Endothelial cell of umbilical vein (primary cell): ENCODE results near the gene SIVA1. TPM values are rescaled to one million over a fixed set of nuclear protein-coding genes. Genes with fewer than 3 reads are reported as not detected.

Source experiments
- BruUV-seq: library from RNA; stranded (reverse); fragments of 400-500 nt; replicated peaks from 2 replicates; lab custom pipeline; 2021; lab: Mats Ljungman, UMichigan
- CTCF ChIA-PET: fragments of 300-600, 350-600 bp; sonication (Branson Sonifier 250); formaldehyde crosslinking; loops from one replicate; lab custom pipeline; 2021; ENCODE audit warnings: antibody characterized with exemption, inconsistent platforms; lab: Charles Lee
- POLR2A ChIA-PET: fragments of 300-600, 350-600 bp; sonication (Branson Sonifier 250); formaldehyde crosslinking; loops from one replicate; lab custom pipeline; 2021; ENCODE audit warnings: antibody characterized with exemption, inconsistent platforms; lab: Charles Lee
- DNase-seq: peaks from one replicate; pipeline ENCODE4 v3.0.0-alpha.2; 2011; ENCODE audit warnings: low read depth, low spot score
- FAIRE-seq: peaks from 2 replicates; lab custom pipeline; 2011; peaks lifted over from hg19 to GRCh38; lab: Jason Lieb, UNC
- H2AFZ ChIP-seq: 2 replicates; pipeline ENCODE4 v1.6.0; 2012; ENCODE audit warnings: low read depth, low read length, control low read depth, inconsistent platforms
- H3K27ac ChIP-seq: 2 replicates; pipeline ENCODE4 v1.5.1; 2011; ENCODE audit warnings: low read depth, mild to moderate bottlenecking, control low read depth, low read length, moderate library complexity; ENCODE audit not compliant: insufficient read depth
- H3K27me3 ChIP-seq, 2 experiments: 2 replicates each; pipeline versions ENCODE4 v1.6.0 to v1.6.1; 2011; ENCODE audit warnings: low read length in 2 of 2, mixed read lengths in 1 of 2; ENCODE audit not compliant: control insufficient read depth in 2 of 2, insufficient read depth in 2 of 2
- H3K36me3 ChIP-seq, 2 experiments: 2 replicates in 1 of 2; 3 replicates in 1 of 2; pipeline ENCODE4 v1.5.1; 2011; ENCODE audit warnings: low read length in 2 of 2, mild to moderate bottlenecking in 1 of 2, moderate library complexity in 1 of 2; ENCODE audit not compliant: control insufficient read depth in 2 of 2, insufficient read depth in 2 of 2; ENCODE audit errors: extremely low read depth in 1 of 2
- H3K4me1 ChIP-seq: 3 replicates; pipeline ENCODE4 v1.5.1; 2011; ENCODE audit warnings: mild to moderate bottlenecking, low read length; ENCODE audit not compliant: control insufficient read depth, insufficient read depth; ENCODE audit errors: extremely low read depth
- H3K4me2 ChIP-seq: 2 replicates; pipeline ENCODE4 v1.6.1; 2011; ENCODE audit warnings: low read length, control low read depth, mixed read lengths; ENCODE audit not compliant: insufficient read depth
- H3K4me3 ChIP-seq, 3 experiments: fragments of 200-600 bp in 1 of 3; sonication (generic), shearing (Covaris generic) in 1 of 3; replicated peaks in 1 of 3; 2 replicates each; pipeline ENCODE4 v1.5.1; 2011 to 2016; ENCODE audit warnings: control low read depth in 3 of 3, low read length in 3 of 3, mild to moderate bottlenecking in 2 of 3, inconsistent platforms in 1 of 3, low read depth in 1 of 3, moderate library complexity in 1 of 3; ENCODE audit not compliant: insufficient read depth in 1 of 3
- H3K79me2 ChIP-seq: 2 replicates; pipeline ENCODE4 v1.6.0; 2012; ENCODE audit warnings: low read length, inconsistent platforms; ENCODE audit not compliant: control insufficient read depth, insufficient read depth
- H3K9ac ChIP-seq: replicated peaks from 2 replicates; pipeline ENCODE3; 2011; ENCODE audit warnings: low read length, control low read depth; ENCODE audit not compliant: insufficient read depth; ENCODE audit errors: extremely low read depth
- H3K9me1 ChIP-seq: replicated peaks from 3 replicates; pipeline ENCODE4 v1.6.0; 2011; ENCODE audit warnings: mild to moderate bottlenecking, low read length; ENCODE audit not compliant: control insufficient read depth, insufficient read depth; ENCODE audit errors: extremely low read depth
- H3K9me3 ChIP-seq: replicated peaks from 2 replicates; pipeline ENCODE4 v1.5.1; 2012; ENCODE audit warnings: low read length, inconsistent platforms; ENCODE audit not compliant: control insufficient read depth, insufficient read depth
- H4K20me1 ChIP-seq: replicated peaks from 2 replicates; pipeline ENCODE3; 2011; ENCODE audit warnings: mild to moderate bottlenecking, low read length; ENCODE audit not compliant: control insufficient read depth, insufficient read depth; ENCODE audit errors: extremely low read depth
- EZH2 ChIP-seq: IDR thresholded peaks from 2 replicates; pipeline ENCODE4 v1.6.1; 2012; ENCODE audit warnings: borderline replicate concordance, low read depth, mild to moderate bottlenecking, moderate library complexity, low read length, inconsistent platforms; ENCODE audit not compliant: severe bottlenecking
- FOS ChIP-seq: IDR thresholded peaks from 2 replicates; pipeline ENCODE4 v1.6.1; 2011; ENCODE audit warnings: mild to moderate bottlenecking, low read length, moderate library complexity, borderline replicate concordance; ENCODE audit not compliant: insufficient read depth
- GATA2 ChIP-seq: IDR thresholded peaks from 2 replicates; pipeline ENCODE4 v1.7.0; 2011; ENCODE audit warnings: low read depth, mild to moderate bottlenecking, moderate library complexity, mixed read lengths, low read length; ENCODE audit not compliant: insufficient read length, insufficient read depth
- JUN ChIP-seq: IDR thresholded peaks from 2 replicates; pipeline ENCODE4 v1.6.1; 2011; ENCODE audit warnings: borderline replicate concordance, low read depth; ENCODE audit not compliant: insufficient read length, insufficient read depth
- MYC ChIP-seq: IDR thresholded peaks from one replicate; pipeline ENCODE4 v1.6.1; 2011; ENCODE audit warnings: mild to moderate bottlenecking, low read depth, low read length
- POLR2A ChIP-seq: IDR thresholded peaks from 2 replicates; pipeline ENCODE4 v1.6.1; 2012; ENCODE audit warnings: low read depth, mild to moderate bottlenecking, control low read depth, low read length
- POLR2AphosphoS5 ChIP-seq: IDR thresholded peaks from 2 replicates; pipeline ENCODE4 v1.6.1; 2012; ENCODE audit warnings: low read depth, mild to moderate bottlenecking, control low read depth, low read length, moderate library complexity; ENCODE audit not compliant: insufficient read depth
- dilution Hi-C: fragments of 300-500 bp; cut with MboI; formaldehyde crosslinking; loops from one replicate; pipeline ENCODE4 v1.15.0; 2019; ENCODE audit warnings: low sequenced_read_pairs; ENCODE audit not compliant: extremely low pct_ligation_motif_present
- intact Hi-C: fragments of 100-400 bp; cut with micrococcal nuclease; formaldehyde crosslinking; loops from one replicate; pipeline ENCODE4 v1.10.0; 2022
- polyA plus RNA-seq, 4 experiments: library from polyadenylated mRNA; depleted of rRNA in 3 of 4; stranded (reverse) in 3 of 4; unstranded in 1 of 4; fragments of >200 nt; gene quantifications; 2 replicates each; pipeline versions ENCODE4 v1.2.1 to v1.2.3, GENCODE V29; 2011 to 2012; ENCODE audit warnings: missing spikeins in 1 of 4
- total RNA-seq: library from RNA; stranded (reverse); gene quantifications from 2 replicates; pipeline ENCODE4 v1.2.3, GENCODE V29; 2021
- TF ChIP-seq, protein P1 (sequence below), 2 donors: IDR thresholded peaks; 1 replicate in 1 of 2; 2 replicates in 1 of 2; pipeline ENCODE4 v1.5.1; 2011; ENCODE audit warnings: low read length in 2 of 2, mild to moderate bottlenecking in 2 of 2, moderate library complexity in 2 of 2, control low read depth in 1 of 2, inconsistent platforms in 1 of 2, low read depth in 1 of 2; ENCODE audit not compliant: insufficient read depth in 1 of 2; ENCODE audit errors: extremely low read depth in 1 of 2
- TF ChIP-seq, protein P2 (sequence below): IDR thresholded peaks from 2 replicates; pipeline ENCODE4 v1.6.1; 2011; ENCODE audit not compliant: insufficient read depth, insufficient read length

The SIVA1 gene
- total and polyA plus RNA-seq, 2 donors (not counting 3 experiments of a cell fraction or from before 2014, with no cell fraction given) = 101 to 299 TPM

DNA sequence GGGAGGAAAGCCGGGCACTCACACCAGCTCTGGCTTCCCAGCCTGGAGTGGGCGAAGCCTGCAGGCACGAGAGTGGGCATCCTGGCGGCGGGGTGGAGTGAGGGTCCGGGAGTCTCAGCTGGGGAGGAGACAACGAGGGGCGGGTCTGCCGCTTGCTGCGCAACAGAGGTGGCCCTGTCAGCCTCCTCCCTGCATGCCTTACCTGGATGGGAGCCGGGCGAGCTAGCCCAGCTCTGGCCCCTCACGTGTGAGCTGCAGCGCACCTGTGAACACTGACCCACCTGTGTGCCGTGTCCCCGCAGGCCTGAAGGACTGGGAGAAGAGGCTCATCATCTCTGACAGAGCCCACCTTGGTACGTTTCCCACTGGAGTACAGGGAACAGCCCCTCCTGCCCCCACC is 13.9 kb upstream of the SIVA1 start:
- H4K20me1 ChIP-seq = no peaks in the 10 kb centered on the region
- H3K4me2 ChIP-seq = no peak overlapping the region
- ChIA-PET POLR2A (no interaction called here), CTCF (interaction anchor here (1.3 to 4.1 kb wide), 2 partner anchors 11 to 29 kb away, joined by 3 to 11 read pairs; no protein-coding TSS in a partner anchor)
- no peaks in the 10 kb centered on the region for H3K9me3 ChIP-seq
- no peak overlapping the region for H3K9ac ChIP-seq
- peaks cover 16% of the 10 kb centered on the region for H3K4me1 ChIP-seq
- H3K79me2 ChIP-seq = no peaks in the 10 kb centered on the region
- no peak overlapping the region for H3K4me3 ChIP-seq
- BruUV-seq = no TSS peak
- H3K36me3 ChIP-seq = no peaks in the 10 kb centered on the region
- FAIRE-seq (no peak), DNase-seq (no peak)
- no peak overlapping the region for H2AFZ ChIP-seq
- H3K27ac ChIP-seq = no peak overlapping the region
- dilution Hi-C loops = no loop called here
- intact Hi-C loops = no loop called here
- TF ChIP-seq, protein P1, sequence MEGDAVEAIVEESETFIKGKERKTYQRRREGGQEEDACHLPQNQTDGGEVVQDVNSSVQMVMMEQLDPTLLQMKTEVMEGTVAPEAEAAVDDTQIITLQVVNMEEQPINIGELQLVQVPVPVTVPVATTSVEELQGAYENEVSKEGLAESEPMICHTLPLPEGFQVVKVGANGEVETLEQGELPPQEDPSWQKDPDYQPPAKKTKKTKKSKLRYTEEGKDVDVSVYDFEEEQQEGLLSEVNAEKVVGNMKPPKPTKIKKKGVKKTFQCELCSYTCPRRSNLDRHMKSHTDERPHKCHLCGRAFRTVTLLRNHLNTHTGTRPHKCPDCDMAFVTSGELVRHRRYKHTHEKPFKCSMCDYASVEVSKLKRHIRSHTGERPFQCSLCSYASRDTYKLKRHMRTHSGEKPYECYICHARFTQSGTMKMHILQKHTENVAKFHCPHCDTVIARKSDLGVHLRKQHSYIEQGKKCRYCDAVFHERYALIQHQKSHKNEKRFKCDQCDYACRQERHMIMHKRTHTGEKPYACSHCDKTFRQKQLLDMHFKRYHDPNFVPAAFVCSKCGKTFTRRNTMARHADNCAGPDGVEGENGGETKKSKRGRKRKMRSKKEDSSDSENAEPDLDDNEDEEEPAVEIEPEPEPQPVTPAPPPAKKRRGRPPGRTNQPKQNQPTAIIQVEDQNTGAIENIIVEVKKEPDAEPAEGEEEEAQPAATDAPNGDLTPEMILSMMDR (IDR thresholded peaks at IDR 0.05; ENCODE audit: extremely low read depth in 1 of 2, insufficient read depth in 1 of 2, low read depth in 1 of 2, low read length in 2 of 2) = no peak
- no peak for TF ChIP-seq EZH2
- no peak for TF ChIP-seq MYC
- TF ChIP-seq POLR2AphosphoS5 = no peak
- TF ChIP-seq POLR2A = no peak
- no peak for TF ChIP-seq GATA2
- no peak for TF ChIP-seq JUN
- no peak for TF ChIP-seq FOS
- TF ChIP-seq, protein P2, sequence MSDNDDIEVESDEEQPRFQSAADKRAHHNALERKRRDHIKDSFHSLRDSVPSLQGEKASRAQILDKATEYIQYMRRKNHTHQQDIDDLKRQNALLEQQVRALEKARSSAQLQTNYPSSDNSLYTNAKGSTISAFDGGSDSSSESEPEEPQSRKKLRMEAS = no peak
- no peaks in the 10 kb centered on the region for H3K27me3 ChIP-seq
- H3K9me1 ChIP-seq = no peaks in the 10 kb centered on the region
